Measurements from ENCODE around the gene ACLY. TPM values are rescaled to one million over a fixed set of nuclear protein-coding genes. Genes with fewer than 3 reads are reported as not detected.

Gene ACLY
- total RNA-seq, 4 donors from 2014 or later: 40.5 to 81.9 (median 72.9) TPM

GRCh38 chr17:41868568-41868967 is 50.2 kb downstream of the ACLY start:
- Histone ChIP-seq H3K36me3 (peaks cover 61% of the 10 kb centered on the region), H3K4me3 (no peak overlapping the region), H3K27ac (no peak overlapping the region), H3K4me1 (peaks cover 13% of the 10 kb centered on the region), H3K27me3 (no peaks in the 10 kb centered on the region), H3K9me3 (no peaks in the 10 kb centered on the region)
- DNase-seq (ENCODE audit: low spot score in 2 of 2): no peak
- TF ChIP-seq CTCF (IDR thresholded peaks at IDR 0.05): no peak
- no peak for TF ChIP-seq EP300 (IDR thresholded peaks at IDR 0.05)
- TF ChIP-seq POLR2A (IDR thresholded peaks at IDR 0.05): no peak
- no peak for TF ChIP-seq POLR2AphosphoS5 (IDR thresholded peaks at IDR 0.05)
- 52% methylated on average over 3 of the region's 3 CpGs for WGBS

- no peaks in the 10 kb centered on the region for H3K9me3 ChIP-seq
- peaks cover 36% of the 10 kb centered on the region for H3K36me3 ChIP-seq
- DNase-seq (ENCODE audit: low spot score in 2 of 2): no peak
- peak overlapping the region; percentile 93 for H3K27ac ChIP-seq
- H3K4me3 ChIP-seq: peak overlapping the region; percentile 96
- no peaks in the 10 kb centered on the region for H3K27me3 ChIP-seq
- 0% methylated on average over 10 of the region's 10 CpGs for WGBS
- TF ChIP-seq POLR2A (IDR thresholded peaks at IDR 0.05): no peak
- TF ChIP-seq CTCF (IDR thresholded peaks at IDR 0.05): no peak
- TF ChIP-seq EP300 (IDR thresholded peaks at IDR 0.05): no peak
- TF ChIP-seq POLR2AphosphoS5 (IDR thresholded peaks at IDR 0.05): no peak
- peaks cover 30% of the 10 kb centered on the region for H3K4me1 ChIP-seq
Measured at GRCh38 chr17:41865596-41865893, 53.2 kb downstream of the ACLY start.

GRCh38 chr17:41864836-41865595 is 53.7 kb downstream of the ACLY start, which contains the start of gene KLHL11:
TSS of gene KLHL11 (minus strand) at chr17:41865423. CDS start at chr17:41865370, 53 bp downstream.
- WGBS: 0% methylated on average over 16 of the region's 90 CpGs
- Histone ChIP-seq H3K4me3 (peak within 1 kb of the TSS; percentile 96), H3K36me3 (peaks cover 30% of the 10 kb centered on the region), H3K27me3 (no peaks in the 10 kb centered on the region), H3K4me1 (peaks cover 32% of the 10 kb centered on the region), H3K27ac (peak within 1 kb of the TSS; percentile 93), H3K9me3 (no peaks in the 10 kb centered on the region)
- peak; percentile 90 to 94 for DNase-seq (ENCODE audit: low spot score in 2 of 2)
- peak; percentile 71 to 79 for TF ChIP-seq POLR2A (IDR thresholded peaks at IDR 0.05)
- peak in 2 of 3 donors; percentile 64 to 75 for TF ChIP-seq POLR2AphosphoS5 (IDR thresholded peaks at IDR 0.05)
- no peak for TF ChIP-seq EP300 (IDR thresholded peaks at IDR 0.05)
- no peak for TF ChIP-seq CTCF (IDR thresholded peaks at IDR 0.05)

GRCh38 chr17:41864498-41864835 is 54.3 kb downstream of the ACLY start:
- DNase-seq (ENCODE audit: low spot score in 2 of 2): no peak
- H3K36me3 ChIP-seq: peaks cover 25% of the 10 kb centered on the region
- H3K9me3 ChIP-seq: no peaks in the 10 kb centered on the region
- 0% methylated on average over 25 of the region's 25 CpGs for whole genome bisulfite sequencing
- H3K4me1 ChIP-seq: peaks cover 32% of the 10 kb centered on the region
- no peaks in the 10 kb centered on the region for H3K27me3 ChIP-seq
- TF ChIP-seq POLR2AphosphoS5 (IDR thresholded peaks at IDR 0.05) (no peak), POLR2A (IDR thresholded peaks at IDR 0.05) (no peak), EP300 (IDR thresholded peaks at IDR 0.05) (no peak), CTCF (IDR thresholded peaks at IDR 0.05) (no peak)
- H3K4me3 ChIP-seq: peak overlapping the region; percentile 96
- H3K27ac ChIP-seq: peak overlapping the region; percentile 93

- no peak overlapping the region for H3K27ac ChIP-seq
- H3K36me3 ChIP-seq: peaks cover 16% of the 10 kb centered on the region
- no peak for TF ChIP-seq CTCF (IDR thresholded peaks at IDR 0.05)
- no peak for TF ChIP-seq POLR2A (IDR thresholded peaks at IDR 0.05)
- no peak for TF ChIP-seq POLR2AphosphoS5 (IDR thresholded peaks at IDR 0.05)
- TF ChIP-seq EP300 (IDR thresholded peaks at IDR 0.05): no peak
- DNase-seq (ENCODE audit: low spot score in 2 of 2): no peak
- peaks cover 32% of the 10 kb centered on the region for H3K4me1 ChIP-seq
- H3K27me3 ChIP-seq: no peaks in the 10 kb centered on the region
- no peaks in the 10 kb centered on the region for H3K9me3 ChIP-seq
- peak overlapping the region; percentile 96 for H3K4me3 ChIP-seq
- 62% methylated on average over 18 of the region's 18 CpGs for WGBS
Measured at GRCh38 chr17:41863074-41863848, 55.5 kb downstream of the ACLY start.

Measured in suprapubic skin (tissue), 4 donors.